ENCODE results near the gene PTGES2. TPM values are rescaled to one million over a fixed set of nuclear protein-coding genes. Genes with fewer than 3 reads are reported as not detected.

The PTGES2 gene
- total and polyA plus RNA-seq, 2 of the 13 experiments (the other 11 are each of a cell fraction or from before 2014, with no cell fraction given): 63.7 to 79.8 TPM

GRCh38 chr9:128115187-128116103, 12.1 kb downstream of the PTGES2 start (continued):
- TF ChIP-seq, protein P1, sequence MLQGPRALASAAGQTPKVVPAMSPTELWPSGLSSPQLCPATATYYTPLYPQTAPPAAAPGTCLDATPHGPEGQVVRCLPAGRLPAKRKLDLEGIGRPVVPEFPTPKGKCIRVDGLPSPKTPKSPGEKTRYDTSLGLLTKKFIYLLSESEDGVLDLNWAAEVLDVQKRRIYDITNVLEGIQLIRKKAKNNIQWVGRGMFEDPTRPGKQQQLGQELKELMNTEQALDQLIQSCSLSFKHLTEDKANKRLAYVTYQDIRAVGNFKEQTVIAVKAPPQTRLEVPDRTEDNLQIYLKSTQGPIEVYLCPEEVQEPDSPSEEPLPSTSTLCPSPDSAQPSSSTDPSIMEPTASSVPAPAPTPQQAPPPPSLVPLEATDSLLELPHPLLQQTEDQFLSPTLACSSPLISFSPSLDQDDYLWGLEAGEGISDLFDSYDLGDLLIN (CRISPR knock-in tag; IDR thresholded peaks at IDR 0.05; ENCODE audit: borderline replicate concordance): no peak
- TF ChIP-seq, protein P2, sequence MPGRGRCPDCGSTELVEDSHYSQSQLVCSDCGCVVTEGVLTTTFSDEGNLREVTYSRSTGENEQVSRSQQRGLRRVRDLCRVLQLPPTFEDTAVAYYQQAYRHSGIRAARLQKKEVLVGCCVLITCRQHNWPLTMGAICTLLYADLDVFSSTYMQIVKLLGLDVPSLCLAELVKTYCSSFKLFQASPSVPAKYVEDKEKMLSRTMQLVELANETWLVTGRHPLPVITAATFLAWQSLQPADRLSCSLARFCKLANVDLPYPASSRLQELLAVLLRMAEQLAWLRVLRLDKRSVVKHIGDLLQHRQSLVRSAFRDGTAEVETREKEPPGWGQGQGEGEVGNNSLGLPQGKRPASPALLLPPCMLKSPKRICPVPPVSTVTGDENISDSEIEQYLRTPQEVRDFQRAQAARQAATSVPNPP (CRISPR knock-in tag; IDR thresholded peaks at IDR 0.05): 0 out of 2 replicates have a peak, but pooled peaks have one; percentile 37
- peak; percentile 47; the same call in 1 of the 2 replicates for TF ChIP-seq ZNF563 (CRISPR knock-in tag; IDR thresholded peaks at IDR 0.05)
- TF ChIP-seq, protein P3, sequence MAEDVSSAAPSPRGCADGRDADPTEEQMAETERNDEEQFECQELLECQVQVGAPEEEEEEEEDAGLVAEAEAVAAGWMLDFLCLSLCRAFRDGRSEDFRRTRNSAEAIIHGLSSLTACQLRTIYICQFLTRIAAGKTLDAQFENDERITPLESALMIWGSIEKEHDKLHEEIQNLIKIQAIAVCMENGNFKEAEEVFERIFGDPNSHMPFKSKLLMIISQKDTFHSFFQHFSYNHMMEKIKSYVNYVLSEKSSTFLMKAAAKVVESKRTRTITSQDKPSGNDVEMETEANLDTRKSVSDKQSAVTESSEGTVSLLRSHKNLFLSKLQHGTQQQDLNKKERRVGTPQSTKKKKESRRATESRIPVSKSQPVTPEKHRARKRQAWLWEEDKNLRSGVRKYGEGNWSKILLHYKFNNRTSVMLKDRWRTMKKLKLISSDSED (CRISPR knock-in tag; IDR thresholded peaks at IDR 0.05): no peak
- TF ChIP-seq ZBED4 (CRISPR knock-in tag; IDR thresholded peaks at IDR 0.05; ENCODE audit: borderline replicate concordance): peak; percentile 83; the same call in 1 of the 2 replicates
- TF ChIP-seq, protein P4, sequence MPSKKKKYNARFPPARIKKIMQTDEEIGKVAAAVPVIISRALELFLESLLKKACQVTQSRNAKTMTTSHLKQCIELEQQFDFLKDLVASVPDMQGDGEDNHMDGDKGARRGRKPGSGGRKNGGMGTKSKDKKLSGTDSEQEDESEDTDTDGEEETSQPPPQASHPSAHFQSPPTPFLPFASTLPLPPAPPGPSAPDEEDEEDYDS (CRISPR knock-in tag; IDR thresholded peaks at IDR 0.05): peak; percentile 79
- peak; percentile 69 for TF ChIP-seq GATAD1 (CRISPR knock-in tag; IDR thresholded peaks at IDR 0.05)
- TF ChIP-seq, protein P5, sequence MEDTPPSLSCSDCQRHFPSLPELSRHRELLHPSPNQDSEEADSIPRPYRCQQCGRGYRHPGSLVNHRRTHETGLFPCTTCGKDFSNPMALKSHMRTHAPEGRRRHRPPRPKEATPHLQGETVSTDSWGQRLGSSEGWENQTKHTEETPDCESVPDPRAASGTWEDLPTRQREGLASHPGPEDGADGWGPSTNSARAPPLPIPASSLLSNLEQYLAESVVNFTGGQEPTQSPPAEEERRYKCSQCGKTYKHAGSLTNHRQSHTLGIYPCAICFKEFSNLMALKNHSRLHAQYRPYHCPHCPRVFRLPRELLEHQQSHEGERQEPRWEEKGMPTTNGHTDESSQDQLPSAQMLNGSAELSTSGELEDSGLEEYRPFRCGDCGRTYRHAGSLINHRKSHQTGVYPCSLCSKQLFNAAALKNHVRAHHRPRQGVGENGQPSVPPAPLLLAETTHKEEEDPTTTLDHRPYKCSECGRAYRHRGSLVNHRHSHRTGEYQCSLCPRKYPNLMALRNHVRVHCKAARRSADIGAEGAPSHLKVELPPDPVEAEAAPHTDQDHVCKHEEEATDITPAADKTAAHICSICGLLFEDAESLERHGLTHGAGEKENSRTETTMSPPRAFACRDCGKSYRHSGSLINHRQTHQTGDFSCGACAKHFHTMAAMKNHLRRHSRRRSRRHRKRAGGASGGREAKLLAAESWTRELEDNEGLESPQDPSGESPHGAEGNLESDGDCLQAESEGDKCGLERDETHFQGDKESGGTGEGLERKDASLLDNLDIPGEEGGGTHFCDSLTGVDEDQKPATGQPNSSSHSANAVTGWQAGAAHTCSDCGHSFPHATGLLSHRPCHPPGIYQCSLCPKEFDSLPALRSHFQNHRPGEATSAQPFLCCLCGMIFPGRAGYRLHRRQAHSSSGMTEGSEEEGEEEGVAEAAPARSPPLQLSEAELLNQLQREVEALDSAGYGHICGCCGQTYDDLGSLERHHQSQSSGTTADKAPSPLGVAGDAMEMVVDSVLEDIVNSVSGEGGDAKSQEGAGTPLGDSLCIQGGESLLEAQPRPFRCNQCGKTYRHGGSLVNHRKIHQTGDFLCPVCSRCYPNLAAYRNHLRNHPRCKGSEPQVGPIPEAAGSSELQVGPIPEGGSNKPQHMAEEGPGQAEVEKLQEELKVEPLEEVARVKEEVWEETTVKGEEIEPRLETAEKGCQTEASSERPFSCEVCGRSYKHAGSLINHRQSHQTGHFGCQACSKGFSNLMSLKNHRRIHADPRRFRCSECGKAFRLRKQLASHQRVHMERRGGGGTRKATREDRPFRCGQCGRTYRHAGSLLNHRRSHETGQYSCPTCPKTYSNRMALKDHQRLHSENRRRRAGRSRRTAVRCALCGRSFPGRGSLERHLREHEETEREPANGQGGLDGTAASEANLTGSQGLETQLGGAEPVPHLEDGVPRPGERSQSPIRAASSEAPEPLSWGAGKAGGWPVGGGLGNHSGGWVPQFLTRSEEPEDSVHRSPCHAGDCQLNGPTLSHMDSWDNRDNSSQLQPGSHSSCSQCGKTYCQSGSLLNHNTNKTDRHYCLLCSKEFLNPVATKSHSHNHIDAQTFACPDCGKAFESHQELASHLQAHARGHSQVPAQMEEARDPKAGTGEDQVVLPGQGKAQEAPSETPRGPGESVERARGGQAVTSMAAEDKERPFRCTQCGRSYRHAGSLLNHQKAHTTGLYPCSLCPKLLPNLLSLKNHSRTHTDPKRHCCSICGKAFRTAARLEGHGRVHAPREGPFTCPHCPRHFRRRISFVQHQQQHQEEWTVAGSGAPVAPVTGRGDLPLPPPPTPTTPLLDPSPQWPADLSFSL (CRISPR knock-in tag; IDR thresholded peaks at IDR 0.05): no peak
- TF ChIP-seq, protein P6, sequence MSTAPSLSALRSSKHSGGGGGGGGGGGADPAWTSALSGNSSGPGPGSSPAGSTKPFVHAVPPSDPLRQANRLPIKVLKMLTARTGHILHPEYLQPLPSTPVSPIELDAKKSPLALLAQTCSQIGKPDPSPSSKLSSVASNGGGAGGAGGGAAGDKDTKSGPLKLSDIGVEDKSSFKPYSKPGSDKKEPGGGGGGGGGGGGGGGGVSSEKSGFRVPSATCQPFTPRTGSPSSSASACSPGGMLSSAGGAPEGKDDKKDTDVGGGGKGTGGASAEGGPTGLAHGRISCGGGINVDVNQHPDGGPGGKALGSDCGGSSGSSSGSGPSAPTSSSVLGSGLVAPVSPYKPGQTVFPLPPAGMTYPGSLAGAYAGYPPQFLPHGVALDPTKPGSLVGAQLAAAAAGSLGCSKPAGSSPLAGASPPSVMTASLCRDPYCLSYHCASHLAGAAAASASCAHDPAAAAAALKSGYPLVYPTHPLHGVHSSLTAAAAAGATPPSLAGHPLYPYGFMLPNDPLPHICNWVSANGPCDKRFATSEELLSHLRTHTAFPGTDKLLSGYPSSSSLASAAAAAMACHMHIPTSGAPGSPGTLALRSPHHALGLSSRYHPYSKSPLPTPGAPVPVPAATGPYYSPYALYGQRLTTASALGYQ (CRISPR knock-in tag; IDR thresholded peaks at IDR 0.05): peak; percentile 96
